Measurements from ENCODE around the gene NADK.
"Not testable (repeated sequence)": the region's sequence is repeated elsewhere in the genome, so short reads cannot be mapped to it uniquely, and the experiment has no call there.

The NADK gene

DNA sequence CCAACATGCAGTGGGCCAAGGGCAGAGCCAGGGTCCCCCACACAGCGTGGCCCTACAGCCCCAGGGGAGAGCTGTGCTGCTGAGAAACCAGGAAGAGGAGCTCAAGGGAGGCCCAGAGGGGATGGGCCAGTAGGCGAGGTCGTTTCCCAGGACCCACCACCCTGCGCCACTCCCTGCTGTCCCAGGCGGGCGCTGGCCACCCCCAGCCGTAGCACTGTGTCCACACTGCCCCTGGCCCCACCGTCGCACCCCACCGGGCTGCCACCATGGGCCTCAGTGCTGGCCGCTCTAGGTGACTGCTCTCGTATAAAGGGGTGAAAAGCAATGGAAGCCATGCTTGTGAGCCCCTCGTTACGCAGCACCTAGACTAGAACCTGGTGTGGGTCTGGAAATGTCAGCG lies 22.4 kb downstream of the NADK start:
- DNase-seq (ENCODE audit: low read depth, low spot score), result no peak
- no peak for TF ChIP-seq CTCF (IDR thresholded peaks at IDR 0.05; ENCODE audit: low read depth, low read length)
- in situ Hi-C loops (cut with HindIII; ENCODE audit: low sequenced_read_pairs), result no loop called here
- no peak overlapping the region for H3K4me3 ChIP-seq (ENCODE audit: low read depth, low read length)

DNA sequence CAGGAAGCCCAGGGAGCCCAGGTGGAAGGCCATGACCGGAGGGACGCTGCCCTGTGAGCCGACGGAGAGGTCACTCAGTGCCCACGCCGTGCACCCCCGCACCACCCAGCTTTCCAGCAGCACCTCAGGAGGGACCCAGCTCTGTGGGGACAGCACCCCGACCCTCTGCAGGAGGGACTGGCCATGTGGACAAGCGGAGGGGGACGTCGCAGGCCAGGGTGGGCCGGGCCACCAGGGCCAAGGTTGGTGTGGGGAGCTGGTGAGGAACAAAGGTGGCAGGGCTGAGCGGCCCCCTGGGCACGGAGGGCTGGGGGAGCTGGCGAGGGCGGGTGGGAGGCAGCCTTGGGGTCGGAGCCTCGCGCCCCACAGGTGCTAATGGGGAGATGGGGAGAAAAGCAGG lies 22.8 kb downstream of the NADK start:
- no peak overlapping the region for H3K4me3 ChIP-seq (ENCODE audit: low read depth, low read length)
- no peak for TF ChIP-seq CTCF (IDR thresholded peaks at IDR 0.05; ENCODE audit: low read depth, low read length)
- in situ Hi-C loops (cut with HindIII; ENCODE audit: low sequenced_read_pairs), result no loop called here
- no peak for DNase-seq (ENCODE audit: low read depth, low spot score)

DNA sequence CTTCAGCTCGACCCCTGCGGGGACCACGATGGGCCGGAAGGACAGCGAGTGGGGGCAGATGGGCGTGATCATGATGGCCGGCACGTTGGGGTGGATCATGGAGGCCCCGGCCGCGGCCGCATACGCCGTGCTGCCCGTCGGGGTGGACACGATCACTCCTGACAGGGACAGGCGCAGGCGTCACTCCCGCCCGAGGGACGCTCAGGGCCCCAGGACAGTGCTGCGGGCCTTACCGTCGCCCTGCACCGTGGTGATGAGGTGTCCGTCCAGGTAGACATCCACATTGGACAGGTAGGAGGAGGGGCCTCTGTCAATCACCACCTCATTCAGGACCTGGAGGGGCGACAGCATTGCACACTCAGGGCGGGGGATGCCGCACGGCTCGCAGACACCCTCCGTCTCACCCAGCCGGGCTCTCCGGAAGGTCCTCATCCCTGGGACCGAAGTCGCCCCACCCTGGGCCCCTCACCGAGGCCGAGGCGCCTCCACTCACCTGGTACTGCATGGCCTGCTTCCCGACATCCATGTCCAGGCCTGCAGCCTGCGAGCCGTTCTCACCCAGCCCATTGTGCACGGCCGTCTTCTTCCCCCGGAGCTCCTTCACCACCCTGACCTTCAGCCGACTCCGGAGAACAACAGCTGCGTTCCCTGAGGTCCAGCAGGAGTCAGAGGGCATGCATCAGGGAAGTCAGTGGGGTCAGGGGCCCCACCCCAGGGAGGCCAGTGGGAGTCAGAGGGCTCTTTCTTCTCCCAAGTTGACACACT lies 24.0 kb downstream of the NADK start:
- H3K4me3 ChIP-seq (ENCODE audit: low read depth, low read length), result no peak overlapping the region
- in situ Hi-C loops (cut with HindIII; ENCODE audit: low sequenced_read_pairs), result no loop called here
- TF ChIP-seq CTCF (IDR thresholded peaks at IDR 0.05; ENCODE audit: low read depth, low read length), result no peak
- no peak for DNase-seq (ENCODE audit: low read depth, low spot score)

DNA sequence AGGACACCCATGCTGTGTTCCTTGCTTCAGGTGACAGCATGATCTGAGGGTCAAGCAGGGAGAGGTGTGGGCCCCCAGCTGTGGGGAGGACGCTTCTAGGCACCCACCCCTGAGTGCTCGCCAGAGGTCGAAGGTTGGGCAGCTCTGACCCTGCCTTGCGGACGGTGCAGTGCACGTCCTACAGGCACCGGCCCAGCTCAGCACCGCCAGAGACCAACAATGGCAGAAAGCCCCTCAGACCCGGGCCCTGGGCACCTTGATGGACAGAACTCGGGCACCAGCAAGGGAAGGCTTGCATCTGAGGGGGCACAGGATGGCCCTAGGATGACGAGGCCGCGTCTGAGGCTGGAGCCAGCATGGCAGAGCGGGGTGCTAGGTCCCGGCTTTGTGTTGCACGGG lies 24.7 kb downstream of the NADK start:
- H3K4me3 ChIP-seq (ENCODE audit: low read depth, low read length), result no peak overlapping the region
- TF ChIP-seq CTCF (IDR thresholded peaks at IDR 0.05; ENCODE audit: low read depth, low read length), result no peak
- DNase-seq (ENCODE audit: low read depth, low spot score), result no peak
- in situ Hi-C loops (cut with HindIII; ENCODE audit: low sequenced_read_pairs), result no loop called here

DNA sequence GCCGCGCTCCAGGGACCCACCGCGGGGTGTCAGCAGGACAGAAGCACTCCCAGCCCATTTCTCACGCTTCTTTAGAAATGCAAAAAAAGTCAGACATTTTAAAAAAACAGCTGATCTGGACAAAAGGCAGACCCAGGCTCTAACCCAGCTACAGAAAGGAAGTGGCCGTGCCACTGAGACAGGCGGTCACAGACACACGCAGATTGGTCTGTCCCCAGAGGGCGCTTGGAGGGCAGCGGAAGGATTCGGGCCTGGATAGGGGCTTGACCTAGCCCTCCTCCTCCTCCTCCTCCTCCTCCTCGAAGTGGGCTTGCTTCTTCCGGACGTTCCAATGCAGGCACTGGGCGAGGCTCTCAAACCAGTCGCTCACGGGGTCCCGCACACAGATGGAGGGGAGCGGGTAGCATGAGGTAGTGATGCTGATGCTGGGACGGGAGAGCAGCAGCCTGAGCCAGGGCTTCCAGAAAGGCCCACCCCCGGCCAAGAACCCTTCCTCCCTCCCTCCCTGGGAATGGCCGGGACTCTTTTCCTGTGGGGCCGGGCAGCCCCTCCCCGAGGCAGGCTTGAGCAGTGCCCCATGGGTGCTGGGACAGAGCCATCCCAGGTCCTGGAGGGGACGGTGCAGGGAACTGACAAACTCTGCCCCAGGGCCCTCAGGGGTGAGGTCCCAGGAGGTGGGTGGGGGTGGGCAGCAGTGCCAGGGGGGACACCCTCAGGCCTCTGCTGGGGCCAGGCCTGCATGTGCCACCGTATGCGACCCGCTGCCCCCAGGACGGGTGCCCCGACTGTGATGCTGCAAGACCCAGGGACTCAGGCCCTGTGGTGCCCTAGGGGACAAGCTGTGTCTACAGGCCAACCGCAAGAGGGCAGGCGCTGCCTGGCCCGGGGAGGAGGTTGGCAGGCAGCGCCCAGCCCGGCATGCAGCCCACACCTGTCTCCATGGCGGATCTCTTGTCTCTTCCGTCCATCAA lies 25.3 kb downstream of the NADK start:
- H3K4me3 ChIP-seq (ENCODE audit: low read depth, low read length), result no peak overlapping the region
- in situ Hi-C loops (cut with HindIII; ENCODE audit: low sequenced_read_pairs), result no loop called here
- no peak for TF ChIP-seq CTCF (IDR thresholded peaks at IDR 0.05; ENCODE audit: low read depth, low read length)
- no peak for DNase-seq (ENCODE audit: low read depth, low spot score)

GRCh38 chr1:1752190-1752589 lies 26.1 kb downstream of the NADK start:
- TF ChIP-seq CTCF (IDR thresholded peaks at IDR 0.05; ENCODE audit: low read depth, low read length), result no peak

GRCh38 chr1:1749941-1750340 lies 28.3 kb downstream of the NADK start:
- H3K4me3 ChIP-seq (ENCODE audit: low read depth, low read length); DNase-seq (ENCODE audit: low read depth, low spot score); in situ Hi-C loops (cut with HindIII; ENCODE audit: low sequenced_read_pairs): not testable (repeated sequence)

More at GRCh38 chr1:1752190-1752589, 26.1 kb downstream of the NADK start:
- in situ Hi-C loops (cut with HindIII; ENCODE audit: low sequenced_read_pairs), result no loop called here
- no peak overlapping the region for H3K4me3 ChIP-seq (ENCODE audit: low read depth, low read length)
- DNase-seq (ENCODE audit: low read depth, low spot score), result no peak

All from astrocyte of the spinal cord (primary cell).